HG03521 (cell line): ENCODE results near the gene GRK7.
A peak's percentile ranks its signal among the peaks of the same experiment; 100 is the strongest.
"Not testable (repeated sequence)": the region's sequence is repeated elsewhere in the genome, so short reads cannot be mapped to it uniquely, and the experiment has no call there.

Source experiments
- ATAC-seq: cut with Tn5 transposase; IDR thresholded peaks from one replicate; pipeline ENCODE4 v1.9.1; 2021; ENCODE audit warnings: mild to moderate bottlenecking, moderate library complexity; ENCODE audit not compliant: unreplicated experiment

The GRK7 gene

GRCh38 chr3:141793476-141794260 lies 30.5 kb downstream of the GRK7 start:
- ATAC-seq = no peak

GRCh38 chr3:141795276-141795675 lies 32.1 kb downstream of the GRK7 start:
- ATAC-seq = no peak

- no peak for ATAC-seq
These were observed 32.5 kb downstream of the GRK7 start for GRCh38 chr3:141795741-141796080.

GRCh38 chr3:141796081-141796888 lies 33.1 kb downstream of the GRK7 start:
- peak; percentile 93 for ATAC-seq

- ATAC-seq = no peak
These were observed 33.9 kb downstream of the GRK7 start for GRCh38 chr3:141796889-141797781.

GRCh38 chr3:141797819-141798447 lies 34.7 kb downstream of the GRK7 start:
- ATAC-seq = no peak

- ATAC-seq = no peak
These were observed 35.2 kb downstream of the GRK7 start for GRCh38 chr3:141798448-141798845.

- no peak for ATAC-seq
These were observed 39.3 kb downstream of the GRK7 start for GRCh38 chr3:141802316-141803077.

GRCh38 chr3:141803538-141803937 lies 40.3 kb downstream of the GRK7 start:
- not testable (repeated sequence) for ATAC-seq

- no peak for ATAC-seq
These were observed 41.2 kb downstream of the GRK7 start for GRCh38 chr3:141804447-141804777.

GRCh38 chr3:141804778-141805639 lies 41.8 kb downstream of the GRK7 start:
- no peak for ATAC-seq

- no peak for ATAC-seq
These were observed 44.2 kb downstream of the GRK7 start for GRCh38 chr3:141807277-141808033.

- no peak for ATAC-seq
These were observed 45.4 kb downstream of the GRK7 start for GRCh38 chr3:141808586-141808985.

GRCh38 chr3:141810161-141810560 lies 47.0 kb downstream of the GRK7 start:
- ATAC-seq = no peak

- ATAC-seq = no peak
These were observed 48.1 kb downstream of the GRK7 start for GRCh38 chr3:141811348-141811747.

GRCh38 chr3:141812084-141812483 lies 48.9 kb downstream of the GRK7 start:
- ATAC-seq = no peak

GRCh38 chr3:141812586-141812985 lies 49.4 kb downstream of the GRK7 start:
- no peak for ATAC-seq
